MCF 10A (cell line): ENCODE measurements around the gene SIRT4. TPM values are rescaled to one million over a fixed set of nuclear protein-coding genes. Genes with fewer than 3 reads are reported as not detected.
A peak's percentile ranks its signal among the peaks of the same experiment; 100 is the strongest.

Experiments used
- BruUV-seq: library from RNA; stranded (reverse); fragments of 400-500 nt; replicated peaks from 2 replicates; lab custom pipeline; 2021; lab: Mats Ljungman, UMichigan
- CTCF ChIA-PET: fragments of 300-600 bp; sonication (Branson Sonifier 250); formaldehyde crosslinking; extraction: SDS; loops from one replicate; lab custom pipeline; 2021; ENCODE audit warnings: antibody characterized with exemption, inconsistent platforms; lab: Yijun Ruan, JAX
- POLR2A ChIA-PET: fragments of 300-600, 350-650 bp; sonication (Branson Sonifier 250); formaldehyde crosslinking; extraction: SDS; loops from one replicate; lab custom pipeline; 2020; ENCODE audit warnings: antibody characterized with exemption, inconsistent platforms; lab: Yijun Ruan, JAX
- DNase-seq: peaks from one replicate; pipeline ENCODE4 v3.0.0-alpha.2; 2018; ENCODE audit not compliant: unreplicated experiment
- H3K27ac Mint-ChIP-seq: one replicate; pipeline ENCODE4 v1.8.0; 2022; ENCODE audit warnings: mild to moderate bottlenecking, low read depth, mixed read lengths; ENCODE audit not compliant: unreplicated experiment
- H3K27me3 Mint-ChIP-seq: one replicate; pipeline ENCODE4 v1.8.0; 2022; ENCODE audit warnings: mixed read lengths; ENCODE audit not compliant: insufficient read depth, unreplicated experiment
- H3K36me3 Mint-ChIP-seq: one replicate; pipeline ENCODE4 v1.8.0; 2022; ENCODE audit warnings: mild to moderate bottlenecking, moderate library complexity, mixed read lengths; ENCODE audit not compliant: insufficient read depth, unreplicated experiment
- H3K4me1 Mint-ChIP-seq: one replicate; pipeline ENCODE4 v1.8.0; 2022; ENCODE audit warnings: mixed read lengths; ENCODE audit not compliant: insufficient read depth, unreplicated experiment
- H3K4me3 Mint-ChIP-seq: one replicate; pipeline ENCODE4 v1.8.0; 2022; ENCODE audit warnings: mild to moderate bottlenecking, moderate library complexity, mixed read lengths; ENCODE audit not compliant: unreplicated experiment
- H3K9me3 Mint-ChIP-seq: one replicate; pipeline ENCODE4 v1.8.0; 2022; ENCODE audit warnings: mixed read lengths; ENCODE audit not compliant: unreplicated experiment
- CTCF ChIP-seq: fragments of 200-600 bp; IDR thresholded peaks from one replicate; pipeline ENCODE4 v1.8.0; 2022; ENCODE audit warnings: antibody characterized with exemption, mild to moderate bottlenecking; ENCODE audit not compliant: unreplicated experiment
- intact Hi-C: fragments of 100-400 bp; cut with micrococcal nuclease; formaldehyde crosslinking; loops from 2 replicates; pipeline ENCODE4 v1.14.1; 2022
- total RNA-seq: library from RNA; stranded (reverse); gene quantifications from 2 replicates; pipeline ENCODE4 v1.2.3, GENCODE V29; 2022

Gene SIRT4
- total RNA-seq, 1 experiment from 2014 or later, result 0.61 TPM

DNA sequence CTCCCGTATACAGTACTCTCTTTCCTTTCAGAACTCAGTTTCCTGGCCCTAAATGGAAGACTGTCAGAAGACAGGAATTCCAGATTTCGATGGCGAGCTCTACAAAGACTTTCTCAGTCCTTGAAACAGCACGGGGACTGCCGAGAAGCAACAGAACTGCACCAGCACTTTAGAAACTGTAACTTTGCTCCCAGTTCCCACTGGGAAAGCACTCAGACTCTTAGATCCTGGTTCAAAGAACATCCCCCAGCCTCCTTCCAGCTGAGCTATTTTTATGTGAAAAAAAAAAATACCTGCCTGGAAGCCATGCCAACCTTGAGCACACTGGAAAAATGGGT is 38.4 kb upstream of the SIRT4 start:
- Mint-ChIP-seq H3K9me3 (no peaks in the 10 kb centered on the region), H3K27me3 (no peaks in the 10 kb centered on the region), H3K4me3 (peak overlapping the region; percentile 95), H3K27ac (peak overlapping the region; percentile 94), H3K36me3 (peaks cover 34% of the 10 kb centered on the region), H3K4me1 (peaks cover 40% of the 10 kb centered on the region)
- ChIA-PET POLR2A (interaction anchor here (0.6 to 21.6 kb wide), 10 partner anchors 13 to 271 kb away, joined by 3 to 549 read pairs (median 64); partner anchors contain the start of genes RNU4-1, RNU4-2 and RPLP0), CTCF (interaction anchor here (1.1 to 15.6 kb wide), 5 partner anchors 15 to 64 kb away, joined by 5 to 454 read pairs (median 90); partner anchors contain the start of gene RPLP0)
- TF ChIP-seq CTCF, result no peak
- no TSS peak for BruUV-seq
- intact Hi-C loops, result loop anchor here (1.0 to 10.0 kb wide), 2 partner anchors 81 to 149 kb away; partner anchors contain the start of gene RAB35
- no peak for DNase-seq

DNA sequence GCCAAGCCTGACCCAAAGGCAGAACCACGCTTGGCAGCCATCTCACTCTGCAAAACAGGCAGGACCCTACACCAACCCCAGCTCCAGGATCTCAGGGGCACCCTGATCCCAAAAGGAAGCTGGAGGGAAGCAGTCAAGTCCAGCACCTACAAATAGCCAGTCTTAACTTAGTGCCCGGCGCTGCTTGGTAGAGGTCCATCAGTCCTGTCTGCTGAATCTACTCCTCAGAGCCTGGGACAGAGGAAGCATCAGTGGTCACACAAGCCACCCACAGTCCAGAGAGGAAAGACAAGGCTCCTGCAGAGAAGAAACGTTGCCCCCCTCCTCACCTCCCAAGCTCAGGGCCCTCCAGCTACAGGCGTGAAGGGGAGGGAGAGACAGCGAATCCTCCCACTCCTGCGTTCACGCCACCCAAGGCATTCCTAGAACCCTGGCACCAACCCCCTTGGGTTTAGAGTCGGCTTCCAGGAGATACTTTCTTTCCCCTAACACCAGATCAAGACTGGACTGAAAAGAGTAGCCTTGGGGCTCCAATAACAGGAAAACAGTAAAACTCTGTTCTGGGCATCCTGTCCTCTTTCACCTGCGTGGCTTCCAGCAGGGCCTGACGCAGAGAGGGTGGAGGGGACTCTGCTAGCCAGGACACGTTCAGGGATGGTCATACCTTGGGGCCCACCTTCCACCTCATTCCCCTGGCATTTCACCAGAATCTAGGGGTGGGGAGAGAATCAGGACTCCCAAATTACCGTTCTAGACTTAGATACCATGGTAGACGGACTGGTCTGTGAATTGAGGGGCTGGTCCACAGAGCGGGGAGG is 37.8 kb upstream of the SIRT4 start:
- Mint-ChIP-seq H3K4me1 (peaks cover 40% of the 10 kb centered on the region), H3K4me3 (peak overlapping the region; percentile 95), H3K9me3 (no peaks in the 10 kb centered on the region), H3K27me3 (no peaks in the 10 kb centered on the region), H3K27ac (peak overlapping the region; percentile 94), H3K36me3 (peaks cover 33% of the 10 kb centered on the region)
- ChIA-PET POLR2A (interaction anchor here (0.6 to 21.6 kb wide), 9 partner anchors 13 to 271 kb away, joined by 3 to 549 read pairs (median 112); partner anchors contain the start of genes RNU4-1, RNU4-2 and RPLP0), CTCF (interaction anchor here (0.6 to 15.6 kb wide), 8 partner anchors 15 to 142 kb away, joined by 3 to 454 read pairs (median 31); partner anchors contain the start of gene RPLP0)
- intact Hi-C loops, result loop anchor here (1.0 to 10.0 kb wide), 2 partner anchors 82 to 149 kb away; partner anchors contain the start of gene RAB35
- no peak for TF ChIP-seq CTCF
- peak; percentile 93 for DNase-seq
- BruUV-seq, result TSS peak; percentile 30

DNA sequence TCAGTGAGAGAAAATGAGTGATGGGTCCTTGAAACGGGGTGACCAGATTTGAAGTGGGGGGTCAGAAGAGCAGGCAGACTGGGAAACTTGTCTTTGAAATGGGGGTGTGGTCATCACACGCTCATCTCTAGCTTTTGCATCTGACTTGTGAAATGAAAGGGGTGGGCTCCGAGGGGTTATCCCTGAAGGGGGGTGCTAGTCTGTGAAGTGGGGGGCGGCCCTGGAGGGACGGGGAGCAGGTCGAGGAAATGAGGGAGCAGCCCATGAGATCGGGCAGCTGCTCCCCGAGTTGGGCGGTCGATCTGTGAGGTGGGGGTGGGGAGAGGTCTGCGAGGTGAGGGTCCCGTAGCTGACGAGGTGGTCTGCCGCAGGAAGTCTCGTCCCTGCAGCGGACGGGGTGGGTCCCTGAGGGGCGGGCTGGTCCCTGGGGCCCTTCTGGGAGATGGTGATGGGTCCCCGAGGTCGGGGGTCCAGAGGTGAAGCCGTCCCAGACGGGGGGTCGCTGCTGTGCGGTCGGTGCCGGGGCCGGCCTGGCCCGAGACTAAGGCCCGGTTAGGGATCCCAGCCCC is 37.1 kb upstream of the SIRT4 start:
- TF ChIP-seq CTCF, result no peak
- CTCF ChIA-PET, result interaction anchor here (0.6 to 15.6 kb wide), 14 partner anchors 12 to 143 kb away, joined by 3 to 454 read pairs (median 4); partner anchors contain the start of gene RPLP0

More for the DNA sequence above, 37.1 kb upstream of the SIRT4 start:
- no TSS peak for BruUV-seq
- no peaks in the 10 kb centered on the region for H3K27me3 Mint-ChIP-seq
- peaks cover 34% of the 10 kb centered on the region for H3K4me1 Mint-ChIP-seq
- intact Hi-C loops, result loop anchor here (1.0 to 10.0 kb wide), 3 partner anchors 64 to 150 kb away; partner anchors contain the start of genes RAB35 and RPLP0
- peaks cover 26% of the 10 kb centered on the region for H3K36me3 Mint-ChIP-seq
- DNase-seq, result no peak
- POLR2A ChIA-PET, result interaction anchor here (0.8 to 21.6 kb wide), 8 partner anchors 9 to 147 kb away, joined by 3 to 549 read pairs (median 166); partner anchors contain the start of genes RNU4-1, RNU4-2 and RPLP0
- peak overlapping the region; percentile 95 for H3K4me3 Mint-ChIP-seq
- peak overlapping the region; percentile 94 for H3K27ac Mint-ChIP-seq
- no peaks in the 10 kb centered on the region for H3K9me3 Mint-ChIP-seq
